ENCODE measurements around the gene FAF1.

FAF1 gene

GRCh38 chr1:50822035-50822776 lies 137.9 kb downstream of the FAF1 start:
- no peak overlapping the region for H3K27ac ChIP-seq (ENCODE audit: low read length)
- H3K27me3 ChIP-seq (ENCODE audit: low read depth, low read length), result no peaks in the 10 kb centered on the region
- H3K9ac ChIP-seq (ENCODE audit: low read length), result no peak overlapping the region
- H3K9me3 ChIP-seq (ENCODE audit: insufficient read depth, low read length), result no peaks in the 10 kb centered on the region
- H3K4me3 ChIP-seq (ENCODE audit: low read length), result no peak overlapping the region
- no peak overlapping the region for H3K4me2 ChIP-seq (ENCODE audit: low read length)
- no peaks in the 10 kb centered on the region for H3K36me3 ChIP-seq (replicated peaks; ENCODE audit: low read depth, low read length)
- TF ChIP-seq CTCF (IDR thresholded peaks at IDR 0.05; ENCODE audit: low read depth, low read length) (no peak), EZH2phosphoT487 (IDR thresholded peaks at IDR 0.05; ENCODE audit: low read depth) (no peak)
- no peak overlapping the region for H2AFZ ChIP-seq (ENCODE audit: low read depth, low read length)
- no peaks in the 10 kb centered on the region for H3K4me1 ChIP-seq (ENCODE audit: low read length)
- no peaks in the 10 kb centered on the region for H3K79me2 ChIP-seq (ENCODE audit: low read length)
- no peaks in the 10 kb centered on the region for H4K20me1 ChIP-seq (ENCODE audit: insufficient read depth, low read length)

GRCh38 chr1:50820545-50820944 lies 139.5 kb downstream of the FAF1 start:
- H3K36me3 ChIP-seq (replicated peaks; ENCODE audit: low read depth, low read length), result no peaks in the 10 kb centered on the region
- H3K4me1 ChIP-seq (ENCODE audit: low read length), result no peaks in the 10 kb centered on the region
- H3K79me2 ChIP-seq (ENCODE audit: low read length), result no peaks in the 10 kb centered on the region
- H3K9ac ChIP-seq (ENCODE audit: low read length), result no peak overlapping the region
- H2AFZ ChIP-seq (ENCODE audit: low read depth, low read length), result no peak overlapping the region
- no peak overlapping the region for H3K27ac ChIP-seq (ENCODE audit: low read length)
- H3K4me3 ChIP-seq (ENCODE audit: low read length), result no peak overlapping the region
- no peaks in the 10 kb centered on the region for H4K20me1 ChIP-seq (ENCODE audit: insufficient read depth, low read length)
- no peak overlapping the region for H3K4me2 ChIP-seq (ENCODE audit: low read length)
- TF ChIP-seq EZH2phosphoT487 (IDR thresholded peaks at IDR 0.05; ENCODE audit: low read depth) (no peak), CTCF (IDR thresholded peaks at IDR 0.05; ENCODE audit: low read depth, low read length) (no peak)
- no peaks in the 10 kb centered on the region for H3K9me3 ChIP-seq (ENCODE audit: insufficient read depth, low read length)
- H3K27me3 ChIP-seq (ENCODE audit: low read depth, low read length), result no peaks in the 10 kb centered on the region

GRCh38 chr1:50812346-50812745 lies 147.7 kb downstream of the FAF1 start:
- H2AFZ ChIP-seq (ENCODE audit: low read depth, low read length), result no peak overlapping the region
- no peak for TF ChIP-seq CTCF (IDR thresholded peaks at IDR 0.05; ENCODE audit: low read depth, low read length)
- no peak for TF ChIP-seq EZH2phosphoT487 (IDR thresholded peaks at IDR 0.05; ENCODE audit: low read depth)
- no peaks in the 10 kb centered on the region for H3K9me3 ChIP-seq (ENCODE audit: insufficient read depth, low read length)
- no peaks in the 10 kb centered on the region for H3K27me3 ChIP-seq (ENCODE audit: low read depth, low read length)
- H4K20me1 ChIP-seq (ENCODE audit: insufficient read depth, low read length), result no peaks in the 10 kb centered on the region
- no peak overlapping the region for H3K4me2 ChIP-seq (ENCODE audit: low read length)
- H3K79me2 ChIP-seq (ENCODE audit: low read length), result peaks cover 4% of the 10 kb centered on the region; the same call in 1 of the 2 replicates
- H3K36me3 ChIP-seq (replicated peaks; ENCODE audit: low read depth, low read length), result no peaks in the 10 kb centered on the region
- no peak overlapping the region for H3K9ac ChIP-seq (ENCODE audit: low read length)
- H3K27ac ChIP-seq (ENCODE audit: low read length), result no peak overlapping the region
- no peak overlapping the region for H3K4me3 ChIP-seq (ENCODE audit: low read length)
- peaks cover 5% of the 10 kb centered on the region for H3K4me1 ChIP-seq (ENCODE audit: low read length)

GRCh38 chr1:50808296-50808695 lies 151.8 kb downstream of the FAF1 start:
- Histone ChIP-seq H3K4me3 (ENCODE audit: low read length) (no peak overlapping the region), H3K9me3 (ENCODE audit: insufficient read depth, low read length) (no peaks in the 10 kb centered on the region; the same call in 1 of the 2 replicates), H3K27me3 (ENCODE audit: low read depth, low read length) (no peaks in the 10 kb centered on the region), H3K4me1 (ENCODE audit: low read length) (peaks cover 5% of the 10 kb centered on the region), H3K9ac (ENCODE audit: low read length) (no peak overlapping the region), H3K27ac (ENCODE audit: low read length) (no peak overlapping the region), H4K20me1 (ENCODE audit: insufficient read depth, low read length) (no peaks in the 10 kb centered on the region), H3K79me2 (ENCODE audit: low read length) (peaks cover 10% of the 10 kb centered on the region), H2AFZ (ENCODE audit: low read depth, low read length) (no peak overlapping the region), H3K4me2 (ENCODE audit: low read length) (no peak overlapping the region), H3K36me3 (replicated peaks; ENCODE audit: low read depth, low read length) (no peaks in the 10 kb centered on the region)
- no peak for TF ChIP-seq CTCF (IDR thresholded peaks at IDR 0.05; ENCODE audit: low read depth, low read length)
- no peak for TF ChIP-seq EZH2phosphoT487 (IDR thresholded peaks at IDR 0.05; ENCODE audit: low read depth)

All from OCI-LY3 (cell line).